CD4-positive, alpha-beta T cell treated with Interleukin-17A for 4 hours (primary cell): Measurements from ENCODE around the gene CPLX1.

Source experiments
- DNase-seq: peaks from one replicate; pipeline ENCODE4 v3.0.0-alpha.2; 2020; ENCODE audit warnings: mixed read lengths

The CPLX1 gene

GRCh38 chr4:854356-854755 lies 28.4 kb upstream of the CPLX1 start:
- DNase-seq: no peak

- no peak for DNase-seq
These were observed 27.5 kb upstream of the CPLX1 start for GRCh38 chr4:853416-853781.

GRCh38 chr4:851701-852430 lies 25.9 kb upstream of the CPLX1 start:
- no peak for DNase-seq

GRCh38 chr4:850323-850945 lies 24.5 kb upstream of the CPLX1 start:
- DNase-seq: no peak

- no peak for DNase-seq
These were observed 23.7 kb upstream of the CPLX1 start for GRCh38 chr4:849478-850175.

GRCh38 chr4:848803-849477 lies 23.0 kb upstream of the CPLX1 start:
- DNase-seq: no peak

- DNase-seq: no peak
These were observed 22.4 kb upstream of the CPLX1 start for GRCh38 chr4:848307-848691.

- DNase-seq: no peak
These were observed 19.9 kb upstream of the CPLX1 start for GRCh38 chr4:845836-846251.

- no peak for DNase-seq
These were observed 19.4 kb upstream of the CPLX1 start for GRCh38 chr4:845233-845835.

GRCh38 chr4:844752-845232 lies 18.9 kb upstream of the CPLX1 start:
- DNase-seq: no peak

- no peak for DNase-seq
These were observed 13.9 kb upstream of the CPLX1 start for GRCh38 chr4:839675-840443.

- no peak for DNase-seq
These were observed 11.8 kb upstream of the CPLX1 start for GRCh38 chr4:837772-838171.

- DNase-seq: no peak
These were observed 10.9 kb upstream of the CPLX1 start for GRCh38 chr4:836750-837301.

GRCh38 chr4:836003-836511 lies 10.1 kb upstream of the CPLX1 start:
- DNase-seq: no peak

GRCh38 chr4:835148-836002 lies 9.4 kb upstream of the CPLX1 start:
- no peak for DNase-seq

GRCh38 chr4:834368-835147 lies 8.6 kb upstream of the CPLX1 start:
- no peak for DNase-seq

GRCh38 chr4:833731-834367 lies 7.9 kb upstream of the CPLX1 start:
- no peak for DNase-seq

GRCh38 chr4:833156-833555 lies 7.2 kb upstream of the CPLX1 start:
- DNase-seq: no peak

- DNase-seq: no peak
These were observed 6.6 kb upstream of the CPLX1 start for GRCh38 chr4:832536-832935.
